Lower lobe of right lung (tissue), 2 donors: ENCODE results near the gene ZDHHC17. TPM values are rescaled to one million over a fixed set of nuclear protein-coding genes. Genes with fewer than 3 reads are reported as not detected.

Source experiments
- ATAC-seq, 2 donors: fragments of 200-7000 bp; cut with Tn5 transposase; one replicate each; pipeline ENCODE4 v1.9.1; 2020 to 2022; ENCODE audit warnings: mild to moderate bottlenecking in 2 of 2, moderate library complexity in 2 of 2
- DNase-seq: peaks from one replicate; pipeline ENCODE4 v3.0.0-alpha.2; 2020
- H3K27ac ChIP-seq: fragments of 200-600 bp; one replicate; pipeline ENCODE4 v1.8.0; 2022
- H3K27me3 ChIP-seq: fragments of 200-600 bp; one replicate; pipeline ENCODE4 v1.8.0; 2022; ENCODE audit warnings: low read depth
- H3K36me3 ChIP-seq: fragments of 200-600 bp; one replicate; pipeline ENCODE4 v1.8.0; 2022; ENCODE audit warnings: mild to moderate bottlenecking
- H3K4me1 ChIP-seq: fragments of 200-600 bp; one replicate; pipeline ENCODE4 v1.8.0; 2022
- H3K4me3 ChIP-seq: fragments of 200-600 bp; one replicate; pipeline ENCODE4 v1.8.0; 2022; ENCODE audit warnings: mild to moderate bottlenecking
- H3K9me3 ChIP-seq: fragments of 200-600 bp; one replicate; pipeline ENCODE4 v1.8.0; 2022
- intact Hi-C: fragments of 100-400 bp; cut with DNase I; formaldehyde crosslinking; loops from one replicate; pipeline ENCODE4 v1.11.0; 2022
- total RNA-seq: library from RNA; stranded (reverse); fragmentation: NEBNext Ultra II Directional; extraction: Animal tissue kit (Norgen Biotek cat#: 25700); gene quantifications from one replicate; pipeline ENCODE4 v1.2.1, GENCODE V29; 2021
- TF ChIP-seq, protein P1 (sequence below): fragments of 200-600 bp; IDR thresholded peaks from one replicate; pipeline ENCODE4 v1.8.0; 2022; ENCODE audit warnings: antibody characterized with exemption, mild to moderate bottlenecking
- donor health status: DM: no; HTN: yes; CAD: no; lungs with severe emphysema.

The ZDHHC17 gene
- total RNA-seq, 1 donor from 2014 or later = 27.9 TPM

GRCh38 chr12:76757694-76758093 lies 6.2 kb upstream of the ZDHHC17 start:
- Histone ChIP-seq H3K4me1 (no peaks in the 10 kb centered on the region), H3K4me3 (no peak overlapping the region), H3K27ac (no peak overlapping the region), H3K9me3 (no peaks in the 10 kb centered on the region), H3K36me3 (no peaks in the 10 kb centered on the region), H3K27me3 (no peaks in the 10 kb centered on the region)
- DNase-seq (no peak), ATAC-seq (no peak)
- TF ChIP-seq, protein P1, sequence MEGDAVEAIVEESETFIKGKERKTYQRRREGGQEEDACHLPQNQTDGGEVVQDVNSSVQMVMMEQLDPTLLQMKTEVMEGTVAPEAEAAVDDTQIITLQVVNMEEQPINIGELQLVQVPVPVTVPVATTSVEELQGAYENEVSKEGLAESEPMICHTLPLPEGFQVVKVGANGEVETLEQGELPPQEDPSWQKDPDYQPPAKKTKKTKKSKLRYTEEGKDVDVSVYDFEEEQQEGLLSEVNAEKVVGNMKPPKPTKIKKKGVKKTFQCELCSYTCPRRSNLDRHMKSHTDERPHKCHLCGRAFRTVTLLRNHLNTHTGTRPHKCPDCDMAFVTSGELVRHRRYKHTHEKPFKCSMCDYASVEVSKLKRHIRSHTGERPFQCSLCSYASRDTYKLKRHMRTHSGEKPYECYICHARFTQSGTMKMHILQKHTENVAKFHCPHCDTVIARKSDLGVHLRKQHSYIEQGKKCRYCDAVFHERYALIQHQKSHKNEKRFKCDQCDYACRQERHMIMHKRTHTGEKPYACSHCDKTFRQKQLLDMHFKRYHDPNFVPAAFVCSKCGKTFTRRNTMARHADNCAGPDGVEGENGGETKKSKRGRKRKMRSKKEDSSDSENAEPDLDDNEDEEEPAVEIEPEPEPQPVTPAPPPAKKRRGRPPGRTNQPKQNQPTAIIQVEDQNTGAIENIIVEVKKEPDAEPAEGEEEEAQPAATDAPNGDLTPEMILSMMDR = no peak
- intact Hi-C loops = no loop called here

DNA sequence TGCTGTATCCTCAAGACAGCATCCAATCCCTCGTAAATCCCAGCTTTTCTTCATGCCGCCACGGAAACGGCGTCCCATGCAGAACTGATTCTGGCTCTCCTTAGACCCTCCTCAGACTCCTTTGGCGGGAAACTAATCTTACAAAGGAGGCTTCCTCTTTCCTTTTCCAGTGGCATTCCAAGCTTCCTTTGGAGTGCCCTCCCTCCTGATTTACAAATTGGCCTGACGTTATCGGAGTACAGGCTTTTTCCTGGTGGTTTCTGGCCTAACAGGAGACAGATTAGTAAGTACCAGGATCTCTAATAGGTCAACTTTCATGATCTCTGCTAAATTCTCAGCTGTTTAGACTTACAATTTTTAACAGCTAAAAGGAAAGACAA lies 1.3 kb upstream of the ZDHHC17 start:
- H3K4me1 ChIP-seq = peaks cover 23% of the 10 kb centered on the region
- DNase-seq (no peak), ATAC-seq (no peak)
- intact Hi-C loops = no loop called here
- TF ChIP-seq, protein P1 = no peak
- H3K27me3 ChIP-seq = no peaks in the 10 kb centered on the region
- peak overlapping the region; percentile 87 for H3K4me3 ChIP-seq
- H3K36me3 ChIP-seq = no peaks in the 10 kb centered on the region
- H3K27ac ChIP-seq = peak overlapping the region; percentile 97
- no peaks in the 10 kb centered on the region for H3K9me3 ChIP-seq

DNA sequence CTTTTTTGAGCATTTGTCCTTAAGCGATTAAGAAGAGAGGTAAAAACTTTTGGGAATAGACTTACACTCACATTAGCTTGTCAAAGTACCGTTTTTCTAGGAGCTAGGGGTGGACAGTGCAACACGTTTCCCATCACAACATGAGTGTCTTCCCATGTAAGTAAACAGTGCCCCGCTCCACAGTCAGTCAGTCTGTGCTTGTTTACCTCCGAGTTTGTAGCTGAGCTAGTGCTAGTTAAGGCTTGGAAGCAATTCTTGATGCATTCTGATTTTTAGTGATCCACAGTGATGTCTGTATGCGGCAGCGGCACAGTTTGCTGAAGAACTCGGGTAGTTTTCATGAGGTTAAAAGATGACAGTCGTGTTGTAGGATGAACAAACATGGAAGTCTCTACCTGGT lies 941 bp downstream of the ZDHHC17 start:
- Histone ChIP-seq H3K36me3 (no peaks in the 10 kb centered on the region), H3K27me3 (no peaks in the 10 kb centered on the region), H3K27ac (peak overlapping the region; percentile 97), H3K9me3 (no peaks in the 10 kb centered on the region), H3K4me3 (peak overlapping the region; percentile 87), H3K4me1 (peaks cover 30% of the 10 kb centered on the region)
- ATAC-seq = no peak
- DNase-seq = no peak
- intact Hi-C loops = no loop called here
- TF ChIP-seq, protein P1 = no peak

GRCh38 chr12:76765598-76765997 lies 1.7 kb downstream of the ZDHHC17 start:
- no peak for DNase-seq
- no peaks in the 10 kb centered on the region for H3K27me3 ChIP-seq
- H3K27ac ChIP-seq = peak overlapping the region; percentile 18
- peaks cover 30% of the 10 kb centered on the region for H3K4me1 ChIP-seq
- H3K36me3 ChIP-seq = no peaks in the 10 kb centered on the region
- no peak for ATAC-seq
- TF ChIP-seq, protein P1 = no peak
- H3K9me3 ChIP-seq = no peaks in the 10 kb centered on the region
- no peak overlapping the region for H3K4me3 ChIP-seq
- intact Hi-C loops = no loop called here

DNA sequence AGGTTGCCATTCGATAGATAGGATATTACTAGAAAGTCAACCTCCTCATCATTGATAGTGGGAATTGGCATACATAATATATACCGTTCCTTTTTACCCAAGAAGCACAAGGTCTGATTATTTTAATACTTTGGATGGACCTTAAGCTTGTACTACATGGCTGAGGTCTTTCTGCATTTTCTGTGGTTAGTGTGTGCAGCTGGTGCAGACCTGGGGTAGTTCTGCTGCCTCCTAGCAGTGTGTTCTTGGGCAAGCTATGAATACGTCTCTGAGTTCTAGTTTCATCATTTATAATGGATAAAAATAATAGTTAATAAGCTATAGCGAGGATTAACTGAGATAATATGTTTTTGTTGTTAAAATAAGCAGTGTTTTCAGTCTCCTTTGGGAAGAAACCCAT lies 2.2 kb downstream of the ZDHHC17 start:
- H3K9me3 ChIP-seq = no peaks in the 10 kb centered on the region
- DNase-seq (no peak), ATAC-seq (no peak)
- peaks cover 30% of the 10 kb centered on the region for H3K4me1 ChIP-seq
- TF ChIP-seq, protein P1 = no peak
- H3K4me3 ChIP-seq = no peak overlapping the region
- intact Hi-C loops = no loop called here
- H3K27me3 ChIP-seq = no peaks in the 10 kb centered on the region
- peak overlapping the region; percentile 18 for H3K27ac ChIP-seq
- no peaks in the 10 kb centered on the region for H3K36me3 ChIP-seq

- DNase-seq (no peak), ATAC-seq (no peak)
- intact Hi-C loops = no loop called here
- Histone ChIP-seq H3K9me3 (no peaks in the 10 kb centered on the region), H3K4me1 (peaks cover 30% of the 10 kb centered on the region), H3K27ac (no peak overlapping the region), H3K27me3 (no peaks in the 10 kb centered on the region), H3K4me3 (no peak overlapping the region), H3K36me3 (no peaks in the 10 kb centered on the region)
- TF ChIP-seq, protein P1 = no peak
Observed at GRCh38 chr12:76768576-76768975, 4.7 kb downstream of the ZDHHC17 start.
